ENCODE data around the gene SMIM44. TPM values are rescaled to one million over a fixed set of nuclear protein-coding genes. Genes with fewer than 3 reads are reported as not detected.

Gene SMIM44
- total and polyA plus RNA-seq, 9 of the 15 experiments (the other 6 are each of a cell fraction or from before 2014, with no cell fraction given) = not detected

- intact Hi-C loops (cut with micrococcal nuclease) = no loop called here
- peak overlapping the region; percentile 98 to 99 for H3K9ac ChIP-seq (ENCODE audit: insufficient read depth in 1 of 2, low read depth in 2 of 2, low read length in 2 of 2)
- H3K9me3 ChIP-seq (replicated peaks; ENCODE audit: control insufficient read depth, insufficient read depth, low read depth, low read length) = no peaks in the 10 kb centered on the region
- CTCF ChIA-PET (ENCODE audit: low intra/inter-chr PET ratio) = no interaction called here
- peaks cover 18 to 26% of the 10 kb centered on the region in 2 experiments; a peak in 4 of 5 replicates for H3K4me1 ChIP-seq (replicated peaks in 1 of 2; ENCODE audit: control insufficient read depth in 2 of 2, insufficient read depth in 2 of 2, low read length in 2 of 2)
- in situ Hi-C loops (cut with MboI) = no loop called here
- POLR2A ChIA-PET = interaction anchor here (0.6 to 2.0 kb wide), 4 partner anchors 18 to 263 kb away, joined by 3 to 9 read pairs (median 6); partner anchors contain the start of genes MRPL54 and SMIM24
- ATAC-seq (peak; percentile 27), FAIRE-seq (no peak), DNase-seq (ENCODE audit: extremely low read depth in 1 of 4, low spot score in 3 of 4) (no peak)
- H3K4me2 ChIP-seq (ENCODE audit: insufficient read depth, low read length) = peak overlapping the region; percentile 100
- H3K4me3 ChIP-seq = peak overlapping the region; percentile 85
- peaks cover 36% of the 10 kb centered on the region for H3K36me3 ChIP-seq (ENCODE audit: control insufficient read depth, insufficient read depth, low read length)
- no peaks in the 10 kb centered on the region for H3K27me3 ChIP-seq (ENCODE audit: control insufficient read depth in 2 of 2, insufficient read depth in 2 of 2, low read length in 2 of 2)
- BruUV-seq (replicated peaks) = TSS peak; percentile 67
- H4K20me1 ChIP-seq (replicated peaks; ENCODE audit: control insufficient read depth, insufficient read depth, low read length) = no peaks in the 10 kb centered on the region
- WGBS (ENCODE audit: insufficient coverage, low coverage, missing lambda C conversion rate) = 15% methylated on average over 18 of the region's 18 CpGs
- peaks cover 38% of the 10 kb centered on the region for H3K79me2 ChIP-seq (ENCODE audit: control insufficient read depth, insufficient read depth, low read length)
- peak overlapping the region; percentile 100 for H2AFZ ChIP-seq (ENCODE audit: low read depth, low read length)
- no peaks in the 10 kb centered on the region for H3K9me1 ChIP-seq (ENCODE audit: control insufficient read depth, insufficient read depth, low read length)
- peak overlapping the region; percentile 100 for H3K27ac ChIP-seq (ENCODE audit: extremely low read depth, low read depth, low read length)
- no peak for TF ChIP-seq SRSF9 (IDR thresholded peaks at IDR 0.05; ENCODE audit: borderline replicate concordance, low read depth, low read length)
- no peak for TF ChIP-seq NRF1 (conservative IDR thresholded peaks at IDR 0.05 in 1 of 2, IDR thresholded peaks at IDR 0.05 in 1 of 2)
- TF ChIP-seq RCOR1 (IDR thresholded peaks at IDR 0.05; ENCODE audit: borderline replicate concordance in 1 of 2, low read depth in 2 of 2, low read length in 2 of 2) = peak in 1 of 2 experiments; percentile 25; a peak in 1 of 4 replicates
- no peak for TF ChIP-seq ZNF134 (CRISPR knock-in tag; conservative IDR thresholded peaks at IDR 0.05)
- no peak for TF ChIP-seq MYC (IDR thresholded peaks at IDR 0.05; ENCODE audit: low read depth, low read length)
- TF ChIP-seq MYC (CRISPR knock-in tag; IDR thresholded peaks at IDR 0.05; ENCODE audit: borderline replicate concordance, low read depth) = no peak
- no peak for TF ChIP-seq ARID3A (IDR thresholded peaks at IDR 0.05; ENCODE audit: borderline replicate concordance, low read depth, low read length)
- no peak for TF ChIP-seq MCM5 (IDR thresholded peaks at IDR 0.05; ENCODE audit: low read depth)
- TF ChIP-seq ZNF121 (CRISPR knock-in tag; conservative IDR thresholded peaks at IDR 0.05) = no peak
- TF ChIP-seq KDM1A (IDR thresholded peaks at IDR 0.05) = peak; percentile 70 to 82
- no peak for TF ChIP-seq YBX1 (IDR thresholded peaks at IDR 0.05)
- TF ChIP-seq TAF7 (tag; IDR thresholded peaks at IDR 0.05) = no peak
- TF ChIP-seq ZBTB5 (IDR thresholded peaks at IDR 0.05) = no peak
- no peak for TF ChIP-seq CXXC5 (CRISPR knock-in tag; IDR thresholded peaks at IDR 0.05)
- TF ChIP-seq BCOR (IDR thresholded peaks at IDR 0.05) = peak; percentile 93
- no peak for TF ChIP-seq SP2 (IDR thresholded peaks at IDR 0.05; ENCODE audit: extremely low read depth, low read depth, low read length, poor library complexity, severe bottlenecking)
- no peak for TF ChIP-seq THRAP3 (IDR thresholded peaks at IDR 0.05; ENCODE audit: borderline replicate concordance)
- TF ChIP-seq HDAC2 (IDR thresholded peaks at IDR 0.05) = peak; percentile 29; the same call in 1 of the 2 replicates
- TF ChIP-seq ZNF146 (CRISPR knock-in tag; IDR thresholded peaks at IDR 0.05; ENCODE audit: unreplicated experiment) = no peak
- TF ChIP-seq RHOXF2B (CRISPR knock-in tag; conservative IDR thresholded peaks at IDR 0.05) = no peak
- no peak for TF ChIP-seq IFI16 (CRISPR knock-in tag; IDR thresholded peaks at IDR 0.05)
- TF ChIP-seq RBM25 (IDR thresholded peaks at IDR 0.05; ENCODE audit: low read depth, low read length, severe bottlenecking) = peak; percentile 90
Observed at GRCh38 chr19:3499738-3500428, 16.6 kb upstream of the SMIM44 start.

Data from K562 (cell line).